Suprapubic skin (tissue), 3 donors: ENCODE data around the gene PAQR8.

ENCODE experiments used
- POLR2A ChIP-seq, 2 donors: fragments of 450-650 bp; IDR thresholded peaks; one replicate each; pipeline ENCODE4 v1.6.1; 2017; ENCODE audit warnings: antibody characterized with exemption in 2 of 2, mild to moderate bottlenecking in 2 of 2, moderate library complexity in 2 of 2
- TF ChIP-seq, protein P1 (sequence below), 2 donors: fragments of 200-600 bp in 1 of 2; fragments of 450-650 bp in 1 of 2; sonication (generic) in 1 of 2; IDR thresholded peaks; one replicate each; pipeline ENCODE4 v1.5.1; 2016 to 2019; ENCODE audit warnings: antibody characterized with exemption in 2 of 2, mild to moderate bottlenecking in 1 of 2, moderate library complexity in 1 of 2

DNA sequence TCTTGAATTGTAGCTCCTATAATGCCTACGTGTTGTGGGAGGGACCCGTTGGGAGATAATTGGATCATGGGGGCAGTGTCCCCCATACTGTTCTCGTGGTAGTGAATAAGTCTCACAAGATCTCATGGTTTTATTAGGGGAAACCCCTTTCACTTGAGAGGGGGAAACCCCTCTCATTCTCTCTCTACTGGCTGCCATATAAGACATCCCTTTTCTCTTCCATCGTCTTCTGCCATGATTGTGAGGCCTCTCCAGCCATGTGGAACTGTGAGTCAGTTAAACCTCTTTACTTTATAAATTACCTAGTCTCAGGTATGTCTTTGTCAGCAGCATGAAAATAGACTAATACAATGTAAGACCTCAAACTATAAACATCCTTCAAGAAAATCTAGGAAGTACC, 23.1 kb downstream of the PAQR8 start:
- TF ChIP-seq, protein P1, sequence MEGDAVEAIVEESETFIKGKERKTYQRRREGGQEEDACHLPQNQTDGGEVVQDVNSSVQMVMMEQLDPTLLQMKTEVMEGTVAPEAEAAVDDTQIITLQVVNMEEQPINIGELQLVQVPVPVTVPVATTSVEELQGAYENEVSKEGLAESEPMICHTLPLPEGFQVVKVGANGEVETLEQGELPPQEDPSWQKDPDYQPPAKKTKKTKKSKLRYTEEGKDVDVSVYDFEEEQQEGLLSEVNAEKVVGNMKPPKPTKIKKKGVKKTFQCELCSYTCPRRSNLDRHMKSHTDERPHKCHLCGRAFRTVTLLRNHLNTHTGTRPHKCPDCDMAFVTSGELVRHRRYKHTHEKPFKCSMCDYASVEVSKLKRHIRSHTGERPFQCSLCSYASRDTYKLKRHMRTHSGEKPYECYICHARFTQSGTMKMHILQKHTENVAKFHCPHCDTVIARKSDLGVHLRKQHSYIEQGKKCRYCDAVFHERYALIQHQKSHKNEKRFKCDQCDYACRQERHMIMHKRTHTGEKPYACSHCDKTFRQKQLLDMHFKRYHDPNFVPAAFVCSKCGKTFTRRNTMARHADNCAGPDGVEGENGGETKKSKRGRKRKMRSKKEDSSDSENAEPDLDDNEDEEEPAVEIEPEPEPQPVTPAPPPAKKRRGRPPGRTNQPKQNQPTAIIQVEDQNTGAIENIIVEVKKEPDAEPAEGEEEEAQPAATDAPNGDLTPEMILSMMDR (IDR thresholded peaks at IDR 0.05): no peak
- no peak for TF ChIP-seq POLR2A (IDR thresholded peaks at IDR 0.05)
